HepG2 (cell line): ENCODE results near the gene LAG3. TPM values are rescaled to one million over a fixed set of nuclear protein-coding genes. Genes with fewer than 3 reads are reported as not detected.
A peak's percentile ranks its signal among the peaks of the same experiment; 100 is the strongest.

Experiments
- ATAC-seq: fragments of 200-7000 bp; cut with Tn5 transposase; 3 replicates; pipeline ENCODE4 v1.9.1; 2020; ENCODE audit warnings: mild to moderate bottlenecking, moderate library complexity
- BruUV-seq: library from RNA; stranded (reverse); fragments of 400-500 nt; replicated peaks from 2 replicates; lab custom pipeline; 2021; lab: Mats Ljungman, UMichigan
- CTCF ChIA-PET: fragments of 300-600 bp; formaldehyde crosslinking; extraction: SDS; loops from one replicate; lab custom pipeline; 2021; ENCODE audit warnings: low total read pairs, inconsistent platforms, low intra/inter-chr PET ratio; lab: Yijun Ruan, JAX
- POLR2A ChIA-PET: fragments of 350-600 bp; sonication (Branson Sonifier 250); formaldehyde crosslinking; loops from one replicate; lab custom pipeline; 2020; ENCODE audit warnings: antibody characterized with exemption, inconsistent platforms; lab: Yijun Ruan, JAX
- DNase-seq: peaks from one replicate; pipeline ENCODE4 v3.0.0-alpha.2; 2015; ENCODE audit warnings: low spot score
- FAIRE-seq: peaks from 3 replicates; lab custom pipeline; 2011; peaks lifted over from hg19 to GRCh38; lab: Jason Lieb, UNC
- H2AFZ ChIP-seq: one replicate; pipeline ENCODE4 v1.6.1; 2011; ENCODE audit warnings: low read length, inconsistent platforms
- H3K27ac ChIP-seq: fragments of 300-600 bp; 3 replicates; pipeline ENCODE4 v1.8.0; 2011; ENCODE audit warnings: mixed run types, mild to moderate bottlenecking, mixed read lengths, low read length, inconsistent platforms; ENCODE audit not compliant: insufficient read depth; ENCODE audit errors: extremely low read length
- H3K27me3 ChIP-seq, 2 experiments: fragments of 200-600 bp in 1 of 2; 2 replicates in 1 of 2; 3 replicates in 1 of 2; pipeline versions ENCODE4 v1.6.0 to v1.8.0; 2011; ENCODE audit warnings: low read length in 2 of 2, mild to moderate bottlenecking in 2 of 2, moderate library complexity in 2 of 2, inconsistent platforms in 1 of 2; ENCODE audit not compliant: insufficient read depth in 2 of 2, control insufficient read depth in 1 of 2
- H3K36me3 ChIP-seq, 2 experiments: fragments of 200-600 bp in 1 of 2; replicated peaks in 1 of 2; 2 replicates in 1 of 2; 3 replicates in 1 of 2; pipeline versions ENCODE4 v1.5.1 to v1.8.0; 2011; ENCODE audit warnings: low read length in 2 of 2, inconsistent platforms in 1 of 2; ENCODE audit not compliant: insufficient read depth in 2 of 2, control insufficient read depth in 1 of 2
- H3K4me1 ChIP-seq: 2 replicates; pipeline ENCODE4 v1.5.1; 2012; ENCODE audit warnings: low read length, inconsistent platforms; ENCODE audit not compliant: insufficient read depth
- H3K4me2 ChIP-seq: 2 replicates; pipeline ENCODE4 v1.6.0; 2011; ENCODE audit warnings: low read depth, low read length, inconsistent platforms
- H3K4me3 ChIP-seq, 3 experiments: fragments of 200-600 bp in 1 of 3; sonication (generic), shearing (Covaris generic) in 1 of 3; replicated peaks in 1 of 3; 2 replicates each; pipeline ENCODE4 v1.5.1; 2011 to 2016; ENCODE audit warnings: low read length in 3 of 3, inconsistent platforms in 2 of 3, low read depth in 2 of 3, mild to moderate bottlenecking in 2 of 3, control low read depth in 1 of 3, mixed read lengths in 1 of 3; ENCODE audit not compliant: insufficient read depth in 1 of 3
- H3K79me2 ChIP-seq: one replicate; pipeline ENCODE4 v1.6.1; 2011; ENCODE audit warnings: low read length, inconsistent platforms; ENCODE audit not compliant: insufficient read depth
- H3K9ac ChIP-seq: 2 replicates; pipeline ENCODE4 v1.6.0; 2011; ENCODE audit warnings: mild to moderate bottlenecking, low read depth, low read length, inconsistent platforms; ENCODE audit not compliant: insufficient read depth
- H3K9me3 ChIP-seq: 2 replicates; pipeline ENCODE4 v1.5.1; 2012; ENCODE audit warnings: mild to moderate bottlenecking, low read length
- H4K20me1 ChIP-seq: 2 replicates; pipeline ENCODE4 v1.6.0; 2011; ENCODE audit warnings: inconsistent platforms, mild to moderate bottlenecking, low read length, moderate library complexity; ENCODE audit not compliant: insufficient read depth
- AGO1 ChIP-seq: fragments of 200-400 bp; formaldehyde crosslinking; IDR thresholded peaks from 2 replicates; pipeline ENCODE4 v1.6.1; 2017; ENCODE audit warnings: mild to moderate bottlenecking, low read depth, low read length, moderate library complexity; ENCODE audit not compliant: poor library complexity, severe bottlenecking
- AGO2 ChIP-seq: fragments of 200-400 bp; formaldehyde crosslinking; optimal IDR thresholded peaks from 2 replicates; pipeline ENCODE3; 2017; ENCODE audit warnings: mild to moderate bottlenecking, low read depth, low read length, moderate library complexity
- EP300 ChIP-seq, 3 experiments: sonication (generic) in 1 of 3; formaldehyde crosslinking in 1 of 3; IDR thresholded peaks; 2 replicates each; pipeline versions ENCODE4 v1.5.1 to v1.6.1; 2011 to 2020; ENCODE audit warnings: low read depth in 2 of 3, low read length in 2 of 3, borderline replicate concordance in 1 of 3, improper control_type of control experiment in 1 of 3, mild to moderate bottlenecking in 1 of 3, missing genetic modification reagents in 1 of 3, moderate library complexity in 1 of 3
- HNRNPLL ChIP-seq: fragments of 200-400 bp; formaldehyde crosslinking; IDR thresholded peaks from 2 replicates; pipeline ENCODE4 v1.6.1; 2017; ENCODE audit warnings: mild to moderate bottlenecking, low read depth, low read length; ENCODE audit not compliant: poor library complexity, severe bottlenecking
- HOXD1 ChIP-seq: sonication (generic); formaldehyde crosslinking; IDR thresholded peaks from 2 replicates; pipeline ENCODE4 v1.5.0; 2020; ENCODE audit warnings: missing genetic modification reagents
- JUND ChIP-seq: sonication (generic); formaldehyde crosslinking; IDR thresholded peaks from 2 replicates; pipeline ENCODE4 v1.8.0; 2022; ENCODE audit warnings: mild to moderate bottlenecking, missing genetic modification reagents
- KDM2A ChIP-seq: sonication (generic); formaldehyde crosslinking; IDR thresholded peaks from 2 replicates; pipeline ENCODE4 v1.4.0; 2020; ENCODE audit warnings: low read depth, missing genetic modification reagents, borderline replicate concordance
- PRMT3 ChIP-seq: sonication (generic); formaldehyde crosslinking; IDR thresholded peaks from 2 replicates; pipeline ENCODE4 v1.8.1; 2022; ENCODE audit warnings: low read depth, mild to moderate bottlenecking, moderate library complexity, missing genetic modification reagents, borderline replicate concordance
- SOX6 ChIP-seq, 2 experiments: fragments of 450-650 bp in 1 of 2; sonication (generic) in 1 of 2; formaldehyde crosslinking in 1 of 2; IDR thresholded peaks; 2 replicates each; pipeline versions ENCODE4 v1.4.0 to v1.6.1; 2017 to 2020; ENCODE audit warnings: antibody characterized with exemption in 1 of 2, mild to moderate bottlenecking in 1 of 2, missing genetic modification reagents in 1 of 2
- TGIF2 ChIP-seq: IDR thresholded peaks from 2 replicates; pipeline ENCODE4 v1.6.1; 2016; ENCODE audit warnings: control low read depth, missing compliant biosample characterization
- ZC3H13 ChIP-seq: sonication (generic); formaldehyde crosslinking; IDR thresholded peaks from 2 replicates; pipeline ENCODE4 v1.8.1; 2023; ENCODE audit warnings: mild to moderate bottlenecking, missing genetic modification reagents, moderate library complexity
- ZNF136 ChIP-seq: sonication (generic); formaldehyde crosslinking; IDR thresholded peaks from 2 replicates; pipeline ENCODE4 v1.8.1; 2022; ENCODE audit warnings: low read depth, mild to moderate bottlenecking, moderate library complexity, missing genetic modification reagents
- ZNF34 ChIP-seq: sonication (generic); formaldehyde crosslinking; IDR thresholded peaks from 2 replicates; pipeline ENCODE4 v1.4.0; 2020; ENCODE audit warnings: mild to moderate bottlenecking, missing genetic modification reagents, borderline replicate concordance
- ZNF777 ChIP-seq: sonication (generic); formaldehyde crosslinking; IDR thresholded peaks from 2 replicates; pipeline ENCODE4 v1.4.0; 2020; ENCODE audit warnings: missing genetic modification reagents
- WGBS: methylation state at CpG from one replicate; pipeline ENCODE4 v1.1.6; 2017; ENCODE audit warnings: low lambda C conversion rate; 5-methylcytosine and 5-hydroxymethylcytosine counted together
- in situ Hi-C: cut with HindIII; loops from 2 replicates; pipeline ENCODE4 v1.10.0; 2017; ENCODE audit warnings: low pct_unique_long_range_greater_than_20kb; ENCODE audit not compliant: extremely low pct_ligation_motif_present
- intact Hi-C: fragments of 100-400 bp; cut with micrococcal nuclease; formaldehyde crosslinking; loops from one replicate; pipeline ENCODE4 v1.10.0; 2022; ENCODE audit not compliant: unreplicated experiment
- polyA plus RNA-seq, 8 experiments: library from polyadenylated mRNA; depleted of rRNA in 3 of 8; stranded (reverse) in 7 of 8; unstranded in 1 of 8; fragments of >200 nt; fragmentation: Illumina TruSeq in 4 of 8; extraction: Trizol in 4 of 8; gene quantifications; 2 replicates each; pipeline versions ENCODE4 v1.2.1 to v1.2.3, GENCODE V29; 2011 to 2016; ENCODE audit warnings: low read depth in 4 of 8, missing spikeins in 1 of 8, mixed read lengths in 1 of 8; ENCODE audit not compliant: insufficient read depth in 1 of 8
- total RNA-seq, 5 experiments: library from RNA; depleted of rRNA; stranded (reverse); fragments of >200 nt; fragmentation: Illumina TruSeq; extraction: Trizol; gene quantifications; 2 replicates each; pipeline ENCODE4 v1.2.3, GENCODE V29; 2016; ENCODE audit warnings: low read depth in 1 of 5
- TF ChIP-seq, protein P1 (sequence below): sonication (generic); formaldehyde crosslinking; IDR thresholded peaks from 2 replicates; pipeline ENCODE4 v1.4.0; 2020; ENCODE audit warnings: mild to moderate bottlenecking, missing genetic modification reagents

Gene LAG3
- total and polyA plus RNA-seq, 2 of the 13 experiments (the other 11 are each of a cell fraction or from before 2014, with no cell fraction given): 0.11 to 0.26 TPM

DNA sequence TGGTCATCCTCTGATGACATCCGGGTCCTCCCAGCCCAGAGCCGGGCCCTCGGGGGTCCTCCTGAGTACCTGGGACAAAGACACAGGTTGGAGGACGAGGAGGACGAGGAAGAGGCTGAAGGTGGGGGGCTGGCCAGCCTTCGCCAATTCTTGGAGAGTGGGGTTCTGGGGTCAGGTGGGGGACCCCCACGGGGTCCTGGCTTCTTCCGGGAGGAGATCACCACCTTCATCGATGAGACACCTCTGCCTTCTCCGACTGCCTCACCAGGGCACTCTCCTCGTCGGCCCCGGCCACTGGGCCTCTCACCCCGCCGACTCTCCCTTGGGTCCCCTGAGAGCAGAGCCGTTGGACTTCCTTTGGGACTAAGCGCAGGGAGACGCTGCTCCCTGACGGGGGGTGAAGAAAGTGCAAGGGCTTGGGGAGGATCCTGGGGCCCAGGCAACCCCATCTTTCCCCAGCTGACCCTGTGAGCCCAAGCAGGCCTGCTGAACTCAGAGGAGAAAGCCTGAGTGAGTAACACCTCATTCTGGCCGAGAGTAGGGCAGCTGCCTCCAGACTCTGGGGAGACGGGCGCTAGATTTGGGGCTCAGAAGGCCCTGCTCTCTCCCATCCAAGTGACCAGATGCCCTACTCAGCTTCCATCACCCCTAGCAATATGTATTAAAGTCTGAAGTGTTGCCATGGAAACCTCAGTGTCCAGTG is 54.6 kb downstream of the LAG3 start:
- Histone ChIP-seq H3K4me3 (peak overlapping the region in 1 of 3 experiments; percentile 11; a peak in 1 of 6 replicates), H3K4me1 (peaks cover 26% of the 10 kb centered on the region), H3K9me3 (no peaks in the 10 kb centered on the region), H2AFZ (no peak overlapping the region), H3K36me3 (peaks cover 9 to 12% of the 10 kb centered on the region in 2 experiments; a peak in 4 of 5 replicates), H3K27ac (no peak overlapping the region), H3K79me2 (peaks cover 16% of the 10 kb centered on the region), H3K9ac (0 out of 2 replicates have a peak overlapping the region, but pooled peaks have one; percentile 0), H3K4me2 (peak overlapping the region; percentile 65), H3K27me3 (peaks cover 0 to 2% of the 10 kb centered on the region in 2 experiments; a peak in 1 of 5 replicates), H4K20me1 (no peaks in the 10 kb centered on the region)
- ChIA-PET POLR2A (interaction anchor here (2.7 to 4.7 kb wide), 2 partner anchors 60 to 74 kb away, joined by 8 to 20 read pairs; partner anchors contain the start of genes MLF2 and PTMS), CTCF (interaction anchor here (2.6 kb wide), 1 partner anchor 74 kb away, joined by 34 read pairs; the partner anchor contains the start of gene MLF2)
- intact Hi-C loops: loop anchor here (10.0 kb wide), 1 partner anchor 212 kb away; no protein-coding TSS in a partner anchor
- no TSS peak for BruUV-seq
- ATAC-seq (no peak), FAIRE-seq (no peak), DNase-seq (no peak)
- in situ Hi-C loops: loop anchor here (5.0 kb wide), 1 partner anchor 75 kb away; the partner anchor contains the start of gene MLF2
- no peak for TF ChIP-seq TGIF2 (CRISPR knock-in tag)
- TF ChIP-seq ZNF136 (CRISPR knock-in tag): no peak
- no peak for TF ChIP-seq AGO1
- TF ChIP-seq ZNF34 (CRISPR knock-in tag): no peak
- TF ChIP-seq PRMT3 (CRISPR knock-in tag): no peak
- TF ChIP-seq AGO2: peak; percentile 77
- no peak for TF ChIP-seq EP300 (IDR thresholded peaks at IDR 0.05; ENCODE audit: low read depth in 2 of 2, low read length in 2 of 2)
- TF ChIP-seq EP300 (CRISPR knock-in tag; IDR thresholded peaks at IDR 0.05; ENCODE audit: borderline replicate concordance): 0 out of 2 replicates have a peak, but pooled peaks have one; percentile 37
- TF ChIP-seq, protein P1, sequence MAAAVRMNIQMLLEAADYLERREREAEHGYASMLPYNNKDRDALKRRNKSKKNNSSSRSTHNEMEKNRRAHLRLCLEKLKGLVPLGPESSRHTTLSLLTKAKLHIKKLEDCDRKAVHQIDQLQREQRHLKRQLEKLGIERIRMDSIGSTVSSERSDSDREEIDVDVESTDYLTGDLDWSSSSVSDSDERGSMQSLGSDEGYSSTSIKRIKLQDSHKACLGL: no peak
- TF ChIP-seq KDM2A (CRISPR knock-in tag): 0 out of 2 replicates have a peak, but pooled peaks have one; percentile 3
- no peak for TF ChIP-seq HOXD1 (CRISPR knock-in tag)
- peak; percentile 29; the same call in 1 of the 2 replicates for TF ChIP-seq ZC3H13
- TF ChIP-seq JUND (CRISPR knock-in tag): no peak
- no peak for TF ChIP-seq ZNF777
- TF ChIP-seq SOX6 (IDR thresholded peaks at IDR 0.05): no peak
- TF ChIP-seq SOX6 (CRISPR knock-in tag; IDR thresholded peaks at IDR 0.05): no peak
- peak; percentile 31 for TF ChIP-seq HNRNPLL
- WGBS: 91% methylated on average over 21 of the region's 22 CpGs
